HepG2 (cell line): ENCODE results near the gene SMIM44. TPM values are rescaled to one million over a fixed set of nuclear protein-coding genes. Genes with fewer than 3 reads are reported as not detected.

Source experiments
- CREB1 ChIP-seq, 2 experiments: fragments of 450-650 bp in 1 of 2; IDR thresholded peaks; 2 replicates each; pipeline ENCODE4 v1.6.1; 2016 to 2017; ENCODE audit warnings: control low read depth in 1 of 2, mild to moderate bottlenecking in 1 of 2, missing compliant biosample characterization in 1 of 2, missing genetic modification characterization in 1 of 2
- EP300 ChIP-seq, 3 experiments: sonication (generic) in 1 of 3; formaldehyde crosslinking in 1 of 3; IDR thresholded peaks; 2 replicates each; pipeline versions ENCODE4 v1.5.1 to v1.6.1; 2011 to 2020; ENCODE audit warnings: low read depth in 2 of 3, low read length in 2 of 3, borderline replicate concordance in 1 of 3, improper control_type of control experiment in 1 of 3, mild to moderate bottlenecking in 1 of 3, missing genetic modification reagents in 1 of 3, moderate library complexity in 1 of 3
- HDAC2 ChIP-seq: sonication (generic); formaldehyde crosslinking; IDR thresholded peaks from 2 replicates; pipeline ENCODE4 v1.4.0; 2020; ENCODE audit warnings: missing genetic modification reagents
- PHF21A ChIP-seq: sonication (generic); formaldehyde crosslinking; IDR thresholded peaks from 2 replicates; pipeline ENCODE4 v1.5.0; 2020; ENCODE audit warnings: mild to moderate bottlenecking, missing genetic modification reagents
- PHF8 ChIP-seq: sonication (generic); formaldehyde crosslinking; IDR thresholded peaks from 2 replicates; pipeline ENCODE4 v1.5.0; 2020; ENCODE audit warnings: missing genetic modification reagents
- TBP ChIP-seq: sonication (generic); formaldehyde crosslinking; IDR thresholded peaks from 2 replicates; pipeline ENCODE4 v1.5.0; 2020; ENCODE audit warnings: missing genetic modification reagents
- TGIF2 ChIP-seq: IDR thresholded peaks from 2 replicates; pipeline ENCODE4 v1.6.1; 2016; ENCODE audit warnings: control low read depth, missing compliant biosample characterization
- ZNF274 ChIP-seq: sonication (generic); formaldehyde crosslinking; IDR thresholded peaks from 2 replicates; pipeline ENCODE4 v1.5.1; 2020; ENCODE audit warnings: mild to moderate bottlenecking, missing genetic modification reagents
- ZNF788 ChIP-seq: sonication (generic); formaldehyde crosslinking; IDR thresholded peaks from 2 replicates; pipeline ENCODE4 v1.5.0; 2020; ENCODE audit warnings: mild to moderate bottlenecking, missing genetic modification reagents, borderline replicate concordance
- ZNF839 ChIP-seq: sonication (generic); formaldehyde crosslinking; IDR thresholded peaks from 2 replicates; pipeline ENCODE4 v1.4.0; 2020; ENCODE audit warnings: missing genetic modification reagents, mild to moderate bottlenecking, borderline replicate concordance
- ZSCAN9 ChIP-seq: IDR thresholded peaks from 2 replicates; pipeline ENCODE4 v1.6.1; 2016; ENCODE audit warnings: borderline replicate concordance
- polyA plus RNA-seq, 8 experiments: library from polyadenylated mRNA; depleted of rRNA in 3 of 8; stranded (reverse) in 7 of 8; unstranded in 1 of 8; fragments of >200 nt; fragmentation: Illumina TruSeq in 4 of 8; extraction: Trizol in 4 of 8; gene quantifications; 2 replicates each; pipeline versions ENCODE4 v1.2.1 to v1.2.3, GENCODE V29; 2011 to 2016; ENCODE audit warnings: low read depth in 4 of 8, missing spikeins in 1 of 8, mixed read lengths in 1 of 8; ENCODE audit not compliant: insufficient read depth in 1 of 8
- total RNA-seq, 5 experiments: library from RNA; depleted of rRNA; stranded (reverse); fragments of >200 nt; fragmentation: Illumina TruSeq; extraction: Trizol; gene quantifications; 2 replicates each; pipeline ENCODE4 v1.2.3, GENCODE V29; 2016; ENCODE audit warnings: low read depth in 1 of 5
- TF ChIP-seq, protein P1 (sequence below): sonication (generic); formaldehyde crosslinking; IDR thresholded peaks from 2 replicates; pipeline ENCODE4 v1.4.0; 2020; ENCODE audit warnings: missing genetic modification reagents
- TF ChIP-seq, protein P2 (sequence below): sonication (generic); formaldehyde crosslinking; IDR thresholded peaks from 2 replicates; pipeline ENCODE4 v1.4.0; 2020; ENCODE audit warnings: mild to moderate bottlenecking, missing genetic modification reagents
- TF ChIP-seq, protein P3 (sequence below): IDR thresholded peaks from 2 replicates; pipeline ENCODE4 v1.6.1; 2012; ENCODE audit warnings: low read depth, low read length, improper control_type of control experiment

Gene SMIM44
- total and polyA plus RNA-seq, 2 of the 13 experiments (the other 11 are each of a cell fraction or from before 2014, with no cell fraction given): not detected

DNA sequence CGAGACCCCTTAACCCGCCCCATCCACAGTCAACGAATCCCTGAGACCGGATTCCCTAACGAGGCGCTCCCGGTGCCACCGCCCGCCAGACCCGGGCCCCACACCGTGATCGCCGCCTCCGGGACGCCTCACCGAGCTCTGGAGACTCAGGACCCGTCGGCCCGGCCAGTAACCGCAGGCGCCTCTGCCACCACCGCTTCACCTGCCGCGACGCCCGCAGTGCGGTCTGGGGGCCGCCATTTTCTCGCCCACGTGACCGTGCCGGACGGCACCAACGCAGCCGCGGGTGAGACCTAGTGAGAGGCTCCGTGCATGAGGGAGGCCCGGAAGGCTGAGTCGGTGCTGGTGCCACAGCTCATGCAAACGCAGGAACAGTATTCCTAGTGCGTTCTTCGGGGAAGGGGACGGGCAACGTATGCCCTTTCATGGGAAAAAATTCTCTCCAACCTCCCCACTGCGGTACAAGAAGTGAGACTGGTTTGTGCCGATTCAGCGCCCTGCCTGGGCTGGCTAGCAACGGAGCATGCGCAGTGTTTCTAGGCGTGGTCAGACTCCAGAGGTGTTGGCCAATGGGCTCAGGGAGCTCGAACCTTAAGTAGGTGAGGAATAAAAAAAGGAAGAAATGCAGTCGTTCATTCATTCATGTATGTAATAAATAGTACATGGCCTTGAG, 17.3 kb upstream of the SMIM44 start, which contains the start of gene DOHH (continued):
- TF ChIP-seq, protein P1, sequence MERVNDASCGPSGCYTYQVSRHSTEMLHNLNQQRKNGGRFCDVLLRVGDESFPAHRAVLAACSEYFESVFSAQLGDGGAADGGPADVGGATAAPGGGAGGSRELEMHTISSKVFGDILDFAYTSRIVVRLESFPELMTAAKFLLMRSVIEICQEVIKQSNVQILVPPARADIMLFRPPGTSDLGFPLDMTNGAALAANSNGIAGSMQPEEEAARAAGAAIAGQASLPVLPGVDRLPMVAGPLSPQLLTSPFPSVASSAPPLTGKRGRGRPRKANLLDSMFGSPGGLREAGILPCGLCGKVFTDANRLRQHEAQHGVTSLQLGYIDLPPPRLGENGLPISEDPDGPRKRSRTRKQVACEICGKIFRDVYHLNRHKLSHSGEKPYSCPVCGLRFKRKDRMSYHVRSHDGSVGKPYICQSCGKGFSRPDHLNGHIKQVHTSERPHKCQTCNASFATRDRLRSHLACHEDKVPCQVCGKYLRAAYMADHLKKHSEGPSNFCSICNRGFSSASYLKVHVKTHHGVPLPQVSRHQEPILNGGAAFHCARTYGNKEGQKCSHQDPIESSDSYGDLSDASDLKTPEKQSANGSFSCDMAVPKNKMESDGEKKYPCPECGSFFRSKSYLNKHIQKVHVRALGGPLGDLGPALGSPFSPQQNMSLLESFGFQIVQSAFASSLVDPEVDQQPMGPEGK (CRISPR knock-in tag): 0 out of 2 replicates have a peak, but pooled peaks have one; percentile 17
- peak in 1 of 2 experiments; percentile 5; a peak in 1 of 4 replicates for TF ChIP-seq EP300 (IDR thresholded peaks at IDR 0.05; ENCODE audit: low read depth in 2 of 2, low read length in 2 of 2)
- TF ChIP-seq EP300 (CRISPR knock-in tag; IDR thresholded peaks at IDR 0.05; ENCODE audit: borderline replicate concordance): no peak
- TF ChIP-seq ZSCAN9 (CRISPR knock-in tag): peak; percentile 70; the same call in 1 of the 2 replicates
- TF ChIP-seq ZNF839 (CRISPR knock-in tag): 0 out of 2 replicates have a peak, but pooled peaks have one; percentile 73
- TF ChIP-seq CREB1 (IDR thresholded peaks at IDR 0.05): 0 out of 2 replicates have a peak, but pooled peaks have one; percentile 14
- TF ChIP-seq CREB1 (CRISPR knock-in tag; IDR thresholded peaks at IDR 0.05): peak; percentile 37; the same call in 1 of the 2 replicates
- TF ChIP-seq, protein P2, sequence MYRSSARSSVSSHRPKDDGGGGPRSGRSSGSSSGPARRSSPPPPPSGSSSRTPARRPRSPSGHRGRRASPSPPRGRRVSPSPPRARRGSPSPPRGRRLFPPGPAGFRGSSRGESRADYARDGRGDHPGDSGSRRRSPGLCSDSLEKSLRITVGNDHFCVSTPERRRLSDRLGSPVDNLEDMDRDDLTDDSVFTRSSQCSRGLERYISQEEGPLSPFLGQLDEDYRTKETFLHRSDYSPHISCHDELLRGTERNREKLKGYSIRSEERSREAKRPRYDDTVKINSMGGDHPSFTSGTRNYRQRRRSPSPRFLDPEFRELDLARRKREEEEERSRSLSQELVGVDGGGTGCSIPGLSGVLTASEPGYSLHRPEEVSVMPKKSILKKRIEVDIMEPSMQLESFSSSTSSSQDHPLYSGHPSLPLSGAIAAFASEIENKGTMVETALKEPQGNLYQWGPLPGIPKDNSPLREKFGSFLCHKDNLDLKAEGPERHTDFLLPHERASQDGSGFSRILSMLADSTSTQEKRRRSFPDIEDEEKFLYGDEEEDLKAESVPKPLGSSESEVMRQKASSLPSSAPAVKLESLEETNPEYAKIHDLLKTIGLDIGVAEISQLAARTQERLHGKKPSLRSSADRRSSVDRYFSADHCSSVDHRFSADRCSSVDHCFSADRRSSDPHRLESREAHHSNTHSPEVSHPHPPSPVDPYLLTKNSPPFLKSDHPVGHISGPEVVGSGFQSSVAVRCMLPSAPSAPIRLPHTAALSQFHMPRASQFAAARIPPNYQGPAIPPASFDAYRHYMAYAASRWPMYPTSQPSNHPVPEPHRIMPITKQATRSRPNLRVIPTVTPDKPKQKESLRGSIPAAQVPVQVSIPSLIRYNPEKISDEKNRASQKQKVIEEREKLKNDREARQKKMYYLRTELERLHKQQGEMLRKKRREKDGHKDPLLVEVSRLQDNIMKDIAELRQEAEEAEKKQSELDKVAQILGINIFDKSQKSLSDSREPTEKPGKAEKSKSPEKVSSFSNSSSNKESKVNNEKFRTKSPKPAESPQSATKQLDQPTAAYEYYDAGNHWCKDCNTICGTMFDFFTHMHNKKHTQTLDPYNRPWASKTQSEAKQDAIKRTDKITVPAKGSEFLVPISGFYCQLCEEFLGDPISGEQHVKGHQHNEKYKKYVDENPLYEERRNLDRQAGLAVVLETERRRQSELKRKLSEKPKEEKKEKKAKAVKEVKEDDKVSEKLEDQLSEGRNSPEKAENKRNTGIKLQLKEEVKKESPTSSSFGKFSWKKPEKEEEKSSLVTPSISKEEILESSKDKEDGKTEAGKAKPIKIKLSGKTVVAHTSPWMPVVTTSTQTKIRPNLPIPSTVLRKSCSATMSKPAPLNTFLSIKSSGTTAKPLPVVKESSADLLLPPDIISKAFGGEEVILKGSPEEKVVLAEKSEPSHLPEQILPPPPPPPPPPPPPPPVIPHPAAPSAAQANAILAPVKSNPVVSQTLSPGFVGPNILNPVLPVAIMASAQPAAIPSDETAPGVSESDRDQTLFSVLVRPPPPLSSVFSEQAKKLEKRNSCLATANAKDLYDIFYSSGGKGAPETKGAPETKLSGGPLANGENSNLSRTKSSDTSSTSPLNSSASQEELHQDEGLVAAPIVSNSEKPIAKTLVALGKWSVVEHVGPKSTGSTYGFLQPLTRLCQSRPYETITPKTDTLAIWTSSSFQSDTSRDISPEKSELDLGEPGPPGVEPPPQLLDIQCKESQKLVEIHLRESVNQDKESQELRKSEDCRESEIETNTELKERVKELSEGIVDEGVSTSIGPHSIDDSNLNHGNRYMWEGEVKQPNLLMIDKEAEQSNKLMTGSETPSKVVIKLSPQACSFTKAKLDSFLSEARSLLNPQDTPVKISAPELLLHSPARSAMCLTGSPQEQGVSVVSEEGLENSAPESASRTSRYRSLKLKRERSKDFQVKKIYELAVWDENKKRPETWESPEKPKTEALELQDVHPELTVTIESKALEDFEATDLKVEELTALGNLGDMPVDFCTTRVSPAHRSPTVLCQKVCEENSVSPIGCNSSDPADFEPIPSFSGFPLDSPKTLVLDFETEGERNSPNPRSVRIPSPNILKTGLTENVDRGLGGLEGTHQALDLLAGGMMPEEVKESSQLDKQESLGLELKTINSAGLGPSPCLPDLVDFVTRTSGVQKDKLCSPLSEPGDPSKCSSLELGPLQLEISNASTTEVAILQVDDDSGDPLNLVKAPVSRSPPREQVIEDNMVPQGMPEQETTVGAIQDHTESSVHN (CRISPR knock-in tag): no peak
- TF ChIP-seq, protein P3, sequence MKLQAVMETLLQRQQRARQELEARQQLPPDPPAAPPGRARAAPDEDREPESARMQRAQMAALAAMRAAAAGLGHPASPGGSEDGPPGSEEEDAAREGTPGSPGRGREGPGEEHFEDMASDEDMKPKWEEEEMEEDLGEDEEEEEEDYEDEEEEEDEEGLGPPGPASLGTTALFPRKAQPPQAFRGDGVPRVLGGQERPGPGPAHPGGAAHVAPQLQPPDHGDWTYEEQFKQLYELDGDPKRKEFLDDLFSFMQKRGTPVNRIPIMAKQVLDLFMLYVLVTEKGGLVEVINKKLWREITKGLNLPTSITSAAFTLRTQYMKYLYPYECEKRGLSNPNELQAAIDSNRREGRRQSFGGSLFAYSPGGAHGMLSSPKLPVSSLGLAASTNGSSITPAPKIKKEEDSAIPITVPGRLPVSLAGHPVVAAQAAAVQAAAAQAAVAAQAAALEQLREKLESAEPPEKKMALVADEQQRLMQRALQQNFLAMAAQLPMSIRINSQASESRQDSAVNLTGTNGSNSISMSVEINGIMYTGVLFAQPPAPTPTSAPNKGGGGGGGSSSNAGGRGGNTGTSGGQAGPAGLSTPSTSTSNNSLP: no peak
- TF ChIP-seq HDAC2 (CRISPR knock-in tag): peak; percentile 79
- TF ChIP-seq TGIF2 (CRISPR knock-in tag): 0 out of 2 replicates have a peak, but pooled peaks have one; percentile 38
- TF ChIP-seq ZNF788 (CRISPR knock-in tag): peak; percentile 95
- peak; percentile 98 for TF ChIP-seq ZNF274
- TF ChIP-seq PHF8 (CRISPR knock-in tag): peak; percentile 89
- peak; percentile 55; the same call in 1 of the 2 replicates for TF ChIP-seq PHF21A (CRISPR knock-in tag)
- no peak for TF ChIP-seq TBP (CRISPR knock-in tag)
